RWPE1 (cell line): ENCODE measurements around the gene PSMD8.
"Not testable (repeated sequence)": the region's sequence is repeated elsewhere in the genome, so short reads cannot be mapped to it uniquely, and the experiment has no call there.

ENCODE experiments used
- CTCF ChIA-PET: fragments of 350-600 bp; sonication (Branson Sonifier 250); formaldehyde crosslinking; extraction: SDS; loops from one replicate; lab custom pipeline; 2021; lab: Yijun Ruan, JAX
- POLR2A ChIA-PET: fragments of 400-600 bp; formaldehyde crosslinking; extraction: SDS; loops from one replicate; lab custom pipeline; 2020; ENCODE audit warnings: antibody characterized with exemption; ENCODE audit not compliant: low non-redundant PET; lab: Yijun Ruan, JAX
- DNase-seq: peaks from one replicate; pipeline ENCODE4 v3.0.0; 2012; ENCODE audit warnings: low spot score
- H3K27ac ChIP-seq: fragments of 450-650 bp; 2 replicates; pipeline ENCODE4 v1.5.1; 2017
- CTCF ChIP-seq: fragments of 450-650 bp; conservative IDR thresholded peaks from 2 replicates; pipeline ENCODE4 v1.5.1; 2017; ENCODE audit warnings: low read depth, mild to moderate bottlenecking

PSMD8 gene

DNA sequence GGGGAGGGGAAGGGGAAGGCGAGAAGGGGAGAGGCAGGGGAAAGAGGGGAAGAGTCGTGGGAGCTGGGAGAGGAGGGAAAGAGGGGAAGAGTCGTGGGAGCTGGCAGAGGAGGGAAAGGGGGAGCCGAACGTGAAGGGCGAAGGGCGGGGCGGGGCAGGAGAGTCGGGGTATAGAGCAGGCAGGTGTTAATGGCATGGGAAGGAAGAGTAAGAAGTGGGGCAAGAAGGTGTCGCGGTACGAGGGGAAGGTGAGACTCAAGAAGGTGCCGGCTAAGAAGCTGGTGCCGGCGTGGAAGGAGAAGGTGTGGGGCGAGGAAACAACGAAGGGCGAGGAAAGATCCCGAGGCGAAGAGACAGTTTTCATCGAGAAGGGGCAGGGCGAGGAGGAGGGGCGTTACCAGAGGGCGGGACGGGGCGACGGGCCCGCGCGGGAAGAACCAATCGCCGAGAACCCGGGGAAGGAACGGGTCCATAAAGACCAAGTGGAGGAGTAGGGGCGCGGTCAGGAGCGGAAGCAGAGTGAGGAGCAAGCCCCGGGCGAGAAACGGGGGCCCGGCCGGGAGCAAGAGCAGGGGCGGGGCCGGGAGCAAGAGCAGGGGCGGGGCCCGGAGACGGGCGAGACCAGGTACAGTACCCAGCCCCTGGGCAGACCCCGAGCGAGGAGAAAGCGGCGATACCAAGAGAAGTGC is 38.3 kb upstream of the PSMD8 start:
- DNase-seq = peak; percentile 96
- peak overlapping the region; percentile 94 for H3K27ac ChIP-seq
- ChIA-PET CTCF (interaction anchor here (0.6 to 1.5 kb wide), 7 partner anchors 26 to 420 kb away, joined by 3 to 12 read pairs (median 3); no protein-coding TSS in a partner anchor), POLR2A (interaction anchor here (0.6 to 1.0 kb wide), 3 partner anchors 32 to 93 kb away, joined by 3 to 7 read pairs (median 4); partner anchors contain the start of genes GGN and SPRED3)
- TF ChIP-seq CTCF = no peak

GRCh38 chr19:38336638-38337359 is 37.6 kb upstream of the PSMD8 start:
- peak overlapping the region; percentile 94 for H3K27ac ChIP-seq
- ChIA-PET CTCF (interaction anchor here (1.0 kb wide), 1 partner anchor 26 kb away, joined by 3 read pairs; no protein-coding TSS in a partner anchor), POLR2A (no interaction called here)
- no peak for TF ChIP-seq CTCF
- peak; percentile 91 for DNase-seq

DNA sequence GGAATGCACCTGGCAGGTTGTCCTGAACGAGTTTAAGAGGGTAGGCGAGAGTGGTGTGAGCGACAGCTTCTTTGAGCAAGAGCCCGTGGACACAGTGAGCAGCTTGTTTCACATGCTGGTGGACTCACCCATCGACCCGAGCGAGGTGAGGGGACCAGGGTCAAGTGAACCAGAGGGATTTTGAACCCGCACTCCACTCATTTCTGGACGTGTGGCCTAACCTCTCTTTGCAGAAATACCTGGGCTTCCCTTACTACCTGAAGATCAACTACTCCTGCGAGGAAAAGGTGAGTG is 37.1 kb upstream of the PSMD8 start:
- no peak for TF ChIP-seq CTCF
- CTCF ChIA-PET = no interaction called here
- POLR2A ChIA-PET = no interaction called here
- peak overlapping the region; percentile 94 for H3K27ac ChIP-seq
- DNase-seq = no peak

GRCh38 chr19:38339011-38339410 is 35.4 kb upstream of the PSMD8 start:
- CTCF ChIA-PET = interaction anchor here (0.7 kb wide), 2 partner anchors 15 to 70 kb away, joined by 3 read pairs; no protein-coding TSS in a partner anchor
- POLR2A ChIA-PET, DNase-seq: not testable (repeated sequence)
- 0 out of 2 replicates have a peak overlapping the region, but pooled peaks have one; percentile 36 for H3K27ac ChIP-seq

- peak overlapping the region; percentile 16; the same call in 1 of the 2 replicates for H3K27ac ChIP-seq
- no peak for DNase-seq
- CTCF ChIA-PET = no interaction called here
- TF ChIP-seq CTCF = no peak
- POLR2A ChIA-PET = no interaction called here
Observed at GRCh38 chr19:38340927-38341326, 33.4 kb upstream of the PSMD8 start.

DNA sequence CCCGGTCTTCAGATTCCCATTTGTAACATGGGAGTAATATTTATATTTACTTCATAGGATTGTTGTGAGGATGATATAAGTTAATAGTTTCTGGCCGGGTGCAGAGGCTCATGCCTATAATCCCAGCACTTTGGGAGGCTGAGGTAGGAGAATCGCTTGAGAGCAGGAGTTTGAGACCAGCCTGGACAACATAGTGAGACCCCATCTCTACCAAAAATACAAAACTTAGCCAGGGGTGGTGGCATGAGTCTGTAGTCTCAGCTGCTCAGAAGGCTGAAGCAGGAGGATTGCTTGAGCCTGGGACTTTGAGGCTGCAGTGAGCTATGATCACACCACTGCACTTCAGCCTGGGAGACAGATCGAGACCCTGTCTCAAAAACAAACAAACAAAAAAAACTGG is 27.5 kb upstream of the PSMD8 start:
- CTCF ChIA-PET = interaction anchor here (0.7 kb wide), 1 partner anchor 103 kb away, joined by 3 read pairs; no protein-coding TSS in a partner anchor
- POLR2A ChIA-PET = interaction anchor here (0.6 kb wide), 1 partner anchor 213 kb away, joined by 10 read pairs; no protein-coding TSS in a partner anchor
- TF ChIP-seq CTCF = no peak
- no peak overlapping the region for H3K27ac ChIP-seq
- DNase-seq = no peak

DNA sequence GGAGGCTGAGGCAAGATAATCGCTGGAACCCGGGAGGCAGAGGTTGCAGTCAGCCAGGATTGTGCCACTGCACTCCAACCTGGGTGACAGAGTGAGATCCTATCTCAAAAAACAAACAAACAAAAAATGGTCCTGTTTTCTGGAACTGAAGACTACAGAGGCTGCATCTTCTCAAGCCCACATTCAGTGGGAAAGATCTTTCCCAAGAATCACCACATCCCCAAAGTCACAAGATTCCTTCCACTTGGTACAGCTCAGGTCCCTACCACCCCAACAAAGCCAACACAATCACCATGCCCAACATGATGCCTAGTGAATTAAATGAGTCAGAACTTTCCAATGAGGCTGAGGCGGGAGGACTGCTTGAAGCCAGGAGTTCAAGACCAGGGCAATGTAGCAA is 23.5 kb upstream of the PSMD8 start:
- no peak for TF ChIP-seq CTCF
- ChIA-PET POLR2A (no interaction called here), CTCF (interaction anchor here (0.7 kb wide), 1 partner anchor 34 kb away, joined by 3 read pairs; no protein-coding TSS in a partner anchor)
- no peak for DNase-seq
- no peak overlapping the region for H3K27ac ChIP-seq
